Stimulated activated CD4-positive, alpha-beta T cell treated with anti-CD3 and anti-CD28 coated beads, Interleukin-15, amount 100 ng/mL, for 24 hours (primary cell): Measurements from ENCODE around the gene AP1S3.

ENCODE experiments used
- DNase-seq: peaks from one replicate; pipeline ENCODE4 v3.0.0-alpha.2; 2020

AP1S3 gene

DNA sequence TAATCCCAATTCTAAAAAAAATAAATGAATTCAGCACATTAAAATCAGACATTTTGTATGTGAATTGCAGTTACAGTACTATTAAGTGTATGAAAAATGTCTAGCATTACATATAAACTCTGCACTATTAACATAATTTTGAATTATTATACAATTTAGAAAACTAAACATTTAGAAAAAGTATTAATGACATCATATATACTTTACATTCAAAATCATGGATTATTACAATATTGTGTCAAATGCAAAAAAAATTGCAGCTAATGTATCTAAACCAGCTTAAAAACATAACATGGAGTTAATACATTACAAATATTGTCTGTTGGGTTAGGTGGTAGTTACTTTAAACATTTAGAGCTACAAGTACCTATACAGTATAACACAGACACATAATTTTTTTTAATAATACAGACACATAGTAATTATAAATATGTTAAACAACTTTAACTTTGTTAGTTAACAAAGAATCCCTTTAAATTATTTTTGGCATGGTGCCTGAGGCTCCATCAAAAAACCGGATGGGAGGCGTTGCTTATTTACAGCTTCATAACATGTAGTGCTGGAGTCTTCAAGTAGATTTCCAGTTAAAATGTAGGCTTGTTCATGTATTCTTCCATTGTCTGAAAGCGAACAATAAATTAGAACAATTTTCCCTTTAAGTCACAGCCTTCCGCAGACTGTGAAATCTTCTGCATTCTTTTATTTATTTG, 79.1 kb downstream of the AP1S3 start:
- no peak for DNase-seq

DNA sequence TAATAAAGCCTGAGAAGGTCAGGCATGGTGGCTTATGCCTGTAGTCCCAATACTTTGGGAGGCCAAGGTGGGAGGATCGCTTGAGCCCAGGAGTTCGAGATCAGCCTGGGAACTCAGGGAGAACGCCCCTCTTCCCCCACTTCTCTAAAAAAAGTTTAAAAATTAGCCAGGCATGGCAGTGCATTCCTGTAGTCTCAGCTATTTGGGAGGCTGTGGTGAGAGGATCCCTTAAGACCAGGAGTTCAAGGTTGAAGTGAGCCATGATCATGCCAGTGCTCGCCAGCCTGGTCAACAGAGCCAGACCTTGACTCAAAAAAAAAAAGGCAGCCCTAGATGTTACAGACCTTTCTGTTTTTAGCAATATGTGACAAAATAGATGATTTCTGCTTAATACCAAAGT, 83.4 kb downstream of the AP1S3 start:
- DNase-seq = no peak

DNA sequence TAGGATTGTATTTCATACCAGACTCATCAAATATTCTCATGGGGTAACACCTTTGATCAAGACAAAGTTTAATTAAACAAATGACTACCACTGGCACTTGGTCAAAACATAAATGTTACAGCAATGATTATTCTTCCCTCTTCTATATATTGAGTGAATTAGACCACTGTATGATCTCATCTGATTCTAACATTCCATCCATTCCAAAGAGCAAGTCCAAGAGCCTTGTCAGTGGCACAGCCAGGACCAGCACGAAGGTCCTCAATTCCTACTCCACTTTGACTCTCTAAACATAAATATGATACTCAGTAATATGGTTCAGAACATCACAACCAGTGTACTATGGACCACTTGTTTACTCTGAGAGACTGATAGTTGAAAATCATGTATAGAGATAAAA, 86.4 kb downstream of the AP1S3 start:
- DNase-seq = no peak

- no peak for DNase-seq
Observed at GRCh38 chr2:223747392-223748042, 89.9 kb downstream of the AP1S3 start.

- DNase-seq = no peak
Observed at GRCh38 chr2:223746611-223747010, 90.8 kb downstream of the AP1S3 start.

DNA sequence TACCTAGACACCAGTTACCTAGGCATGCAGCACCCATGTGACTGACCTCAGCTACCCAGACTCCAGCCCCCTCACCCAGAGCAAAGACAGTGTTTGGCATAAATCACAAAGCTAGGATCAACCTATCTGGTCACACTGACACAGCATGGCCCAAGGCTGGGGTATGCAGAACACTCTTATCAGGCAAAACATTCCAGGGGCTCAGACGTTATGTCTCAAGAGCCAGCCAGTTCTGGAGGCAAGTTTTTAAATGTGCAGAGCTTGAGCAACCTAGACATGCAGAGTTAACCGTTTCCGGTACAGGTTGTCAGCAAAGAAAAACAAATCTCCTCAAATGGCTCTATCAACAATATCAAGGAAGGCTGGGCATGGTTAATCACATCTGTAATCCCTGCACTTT, 92.8 kb downstream of the AP1S3 start:
- DNase-seq = no peak

GRCh38 chr2:223740679-223741078, 96.7 kb downstream of the AP1S3 start:
- DNase-seq = no peak

DNA sequence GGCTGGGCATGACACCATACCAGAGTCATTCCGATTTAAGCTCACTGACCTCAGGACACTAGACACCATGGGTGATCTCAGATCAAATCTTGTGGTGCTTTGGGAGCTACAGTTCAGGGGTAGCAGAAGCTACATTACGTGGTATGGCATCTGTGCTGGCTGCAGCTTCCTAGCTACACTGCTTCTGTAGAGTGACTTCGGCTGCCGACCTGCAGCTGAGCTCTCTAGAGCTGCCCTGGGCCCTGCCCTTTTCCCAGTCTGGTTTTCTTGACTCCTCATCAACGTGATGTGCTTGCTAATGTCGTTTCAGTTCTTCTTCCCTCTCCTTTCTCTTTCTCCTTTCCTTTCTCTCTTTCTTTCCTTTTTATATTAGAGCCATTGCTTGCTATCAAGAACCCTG, 100.2 kb downstream of the AP1S3 start:
- no peak for DNase-seq

DNA sequence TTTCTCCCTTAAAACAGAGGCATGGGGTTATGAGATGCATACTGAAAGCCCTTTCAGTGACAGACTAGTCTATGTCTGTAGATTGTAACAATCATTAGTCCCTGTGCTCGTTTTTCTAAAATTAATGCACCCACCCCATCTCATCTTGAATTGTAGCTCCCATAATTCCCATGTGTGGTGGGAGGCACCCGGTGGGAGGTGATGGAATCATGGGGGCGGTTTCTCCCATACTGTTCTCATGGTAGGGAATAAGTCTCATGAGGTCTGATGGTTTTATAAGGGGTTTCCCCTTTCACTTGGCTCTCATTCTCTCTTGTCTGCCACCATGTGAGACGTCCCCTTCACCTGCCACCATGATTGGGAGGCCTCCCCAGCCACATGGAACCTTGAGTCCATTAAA, 100.9 kb downstream of the AP1S3 start:
- no peak for DNase-seq

GRCh38 chr2:223735659-223736244, 101.6 kb downstream of the AP1S3 start:
- no peak for DNase-seq

DNA sequence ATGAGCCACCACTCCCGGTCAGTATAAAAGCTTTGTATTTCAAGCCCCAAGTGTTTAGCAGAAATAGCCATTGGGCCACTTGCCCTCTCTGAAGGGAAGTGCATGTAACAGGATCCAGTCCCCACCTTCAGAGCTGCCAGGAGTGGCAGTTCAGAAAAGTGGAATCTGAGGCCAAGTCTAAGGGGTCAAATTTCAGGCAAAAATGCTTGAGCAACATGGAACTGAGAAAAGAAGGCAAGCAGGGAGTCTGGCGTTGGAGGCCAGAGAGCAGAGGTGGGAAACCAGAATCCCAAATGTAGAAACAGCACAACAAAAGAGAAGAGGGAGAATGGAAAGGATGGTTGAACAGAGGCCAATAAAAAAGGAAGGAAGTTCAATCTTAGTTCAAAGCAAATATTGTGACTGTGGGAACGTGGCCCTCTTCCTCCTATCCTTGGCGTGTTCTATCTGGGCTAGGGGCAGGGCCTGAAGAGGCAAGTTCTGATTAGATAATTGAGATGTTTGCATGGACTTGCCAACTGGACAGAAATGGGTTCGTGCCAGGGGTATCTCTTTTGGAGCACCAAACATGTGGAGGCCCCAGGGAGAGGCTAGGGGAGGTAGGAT, 102.2 kb downstream of the AP1S3 start:
- no peak for DNase-seq

GRCh38 chr2:223734346-223734745, 103.0 kb downstream of the AP1S3 start:
- DNase-seq = no peak

GRCh38 chr2:223732346-223732745, 105.0 kb downstream of the AP1S3 start:
- no peak for DNase-seq

DNA sequence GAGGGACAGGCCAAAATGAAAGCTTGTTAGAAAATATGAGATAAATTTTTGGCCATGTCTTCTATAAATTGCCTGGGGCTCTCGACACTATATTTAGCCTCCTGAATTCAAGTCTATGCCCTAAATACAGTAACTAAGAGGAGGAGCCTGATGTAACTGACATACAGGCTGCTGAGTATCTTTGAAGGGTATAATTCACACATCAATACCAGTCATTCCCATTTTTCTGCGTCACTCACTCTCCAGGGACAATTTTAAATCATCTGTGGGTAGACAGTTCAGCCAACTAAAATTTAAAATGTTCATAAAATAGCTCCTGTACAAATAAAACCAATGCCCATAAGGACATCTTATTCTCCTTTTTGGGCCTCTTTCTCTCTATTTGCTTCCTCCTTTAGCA, 105.9 kb downstream of the AP1S3 start:
- no peak for DNase-seq

GRCh38 chr2:223729781-223730180, 107.6 kb downstream of the AP1S3 start:
- DNase-seq = no peak

DNA sequence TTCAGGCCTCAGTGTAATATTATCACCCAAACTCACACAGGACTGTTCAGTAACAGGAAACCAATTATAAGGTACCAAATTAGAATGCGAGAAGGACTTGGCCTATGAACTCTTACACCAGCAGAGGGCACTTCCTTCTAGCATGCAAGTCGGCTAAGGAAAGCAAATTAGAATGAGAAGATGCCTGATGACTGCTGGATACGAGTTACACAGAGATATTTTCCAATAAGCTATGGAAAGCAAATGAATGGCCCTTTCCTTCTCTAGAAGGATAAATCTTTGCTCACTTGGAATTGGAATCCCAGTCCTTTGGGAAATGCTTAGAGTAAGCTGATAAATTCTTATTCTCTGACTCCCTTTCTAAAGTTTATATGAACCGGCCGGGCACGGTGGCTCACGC, 109.8 kb downstream of the AP1S3 start:
- DNase-seq = peak; percentile 17

GRCh38 chr2:223725986-223726970, 111.1 kb downstream of the AP1S3 start:
- no peak for DNase-seq

- no peak for DNase-seq
Observed at GRCh38 chr2:223725494-223725893, 111.9 kb downstream of the AP1S3 start.

- no peak for DNase-seq
Observed at GRCh38 chr2:223724861-223725260, 112.5 kb downstream of the AP1S3 start.

GRCh38 chr2:223723954-223724411, 113.4 kb downstream of the AP1S3 start:
- no peak for DNase-seq

DNA sequence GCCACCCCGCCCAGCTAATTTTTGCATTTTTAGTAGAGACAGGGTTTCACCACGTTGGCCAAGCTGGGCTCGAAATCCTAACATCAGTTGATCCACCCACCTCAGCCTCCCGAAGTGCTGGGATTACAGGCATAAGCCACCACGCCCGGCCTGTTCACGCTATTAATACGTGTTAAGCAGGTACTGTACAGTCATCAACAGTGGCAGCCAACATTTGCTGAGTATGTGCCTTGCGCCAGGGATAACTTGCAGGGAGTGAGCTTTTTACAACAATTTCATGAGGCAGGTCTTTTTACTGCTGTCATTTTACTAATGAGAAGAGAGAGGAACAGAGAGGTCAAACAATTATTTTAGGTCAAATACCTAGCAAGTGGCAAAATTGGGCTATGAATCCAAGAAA, 115.2 kb downstream of the AP1S3 start:
- DNase-seq = no peak

GRCh38 chr2:223721746-223722145, 115.6 kb downstream of the AP1S3 start:
- DNase-seq = no peak

DNA sequence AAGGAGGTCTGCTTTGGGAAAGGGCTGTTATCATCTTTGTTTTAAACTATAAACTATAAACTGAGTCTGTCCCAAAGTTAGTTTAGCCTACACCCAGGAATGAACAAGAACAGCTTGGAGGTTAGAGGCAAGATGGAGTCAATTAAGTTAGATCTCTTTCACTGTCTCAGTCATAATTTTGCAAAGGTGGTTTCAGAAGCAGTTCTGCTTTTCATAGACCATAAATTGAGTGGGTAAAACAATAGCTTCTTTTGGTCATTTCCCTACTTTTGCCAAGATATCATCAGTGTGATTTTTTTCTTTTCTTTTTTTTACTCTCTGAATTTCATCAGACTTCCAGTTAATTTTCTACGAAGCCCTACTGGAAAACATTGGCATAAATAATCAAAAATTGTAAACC, 117.0 kb downstream of the AP1S3 start:
- DNase-seq = no peak
